ENCODE measurements around the gene SLC35E2B.
"Not testable (repeated sequence)": the region's sequence is repeated elsewhere in the genome, so short reads cannot be mapped to it uniquely, and the experiment has no call there.

SLC35E2B gene

GRCh38 chr1:1702506-1702905 is 9.9 kb upstream of the SLC35E2B start:
- not testable (repeated sequence) for DNase-seq

- DNase-seq: not testable (repeated sequence)
Measured at GRCh38 chr1:1700557-1700956, 8.0 kb upstream of the SLC35E2B start.

GRCh38 chr1:1700067-1700466 is 7.5 kb upstream of the SLC35E2B start:
- DNase-seq: not testable (repeated sequence)

- not testable (repeated sequence) for DNase-seq
Measured at GRCh38 chr1:1699061-1699460, 6.5 kb upstream of the SLC35E2B start.

- not testable (repeated sequence) for DNase-seq
Measured at GRCh38 chr1:1697358-1698183, 5.0 kb upstream of the SLC35E2B start.

GRCh38 chr1:1696431-1697357 is 4.1 kb upstream of the SLC35E2B start:
- not testable (repeated sequence) for DNase-seq

- peak; percentile 78 for DNase-seq
Measured at GRCh38 chr1:1692324-1692713, 276 bp downstream of the SLC35E2B start.

GRCh38 chr1:1691443-1691842 is 1.2 kb downstream of the SLC35E2B start:
- DNase-seq: not testable (repeated sequence)

- DNase-seq: not testable (repeated sequence)
Measured at GRCh38 chr1:1689526-1689925, 3.1 kb downstream of the SLC35E2B start.

- no peak for DNase-seq
Measured at GRCh38 chr1:1687846-1688245, 4.7 kb downstream of the SLC35E2B start.

GRCh38 chr1:1684031-1684681 is 8.4 kb downstream of the SLC35E2B start:
- DNase-seq: no peak

- no peak for DNase-seq
Measured at GRCh38 chr1:1683104-1683905, 9.3 kb downstream of the SLC35E2B start.

- no peak for DNase-seq
Measured at GRCh38 chr1:1680912-1681273, 11.7 kb downstream of the SLC35E2B start.

- DNase-seq: no peak
Measured at GRCh38 chr1:1680031-1680911, 12.3 kb downstream of the SLC35E2B start.

GRCh38 chr1:1678581-1679380 is 13.8 kb downstream of the SLC35E2B start:
- DNase-seq: peak; percentile 69

GRCh38 chr1:1677718-1678580 is 14.6 kb downstream of the SLC35E2B start:
- DNase-seq: peak; percentile 32

GRCh38 chr1:1676087-1676486 is 16.5 kb downstream of the SLC35E2B start:
- not testable (repeated sequence) for DNase-seq

GRCh38 chr1:1675218-1675617 is 17.4 kb downstream of the SLC35E2B start:
- not testable (repeated sequence) for DNase-seq

GRCh38 chr1:1674806-1675205 is 17.8 kb downstream of the SLC35E2B start:
- DNase-seq: not testable (repeated sequence)
